ENCODE results near the gene ZNF385C. TPM values are rescaled to one million over a fixed set of nuclear protein-coding genes. Genes with fewer than 3 reads are reported as not detected.

Gene ZNF385C
- total RNA-seq, 4 donors from 2014 or later: 0.47 to 1.9 (median 0.68) TPM

GRCh38 chr17:42087042-42087701, 11.1 kb downstream of the ZNF385C start:
- no peak overlapping the region for H3K4me3 ChIP-seq
- DNase-seq (ENCODE audit: low spot score in 2 of 2): no peak
- 69% methylated on average over 7 of the region's 7 CpGs for WGBS
- H3K4me1 ChIP-seq: no peaks in the 10 kb centered on the region
- no peaks in the 10 kb centered on the region for H3K9me3 ChIP-seq
- no peak for TF ChIP-seq CTCF (IDR thresholded peaks at IDR 0.05)
- no peak for TF ChIP-seq POLR2A (IDR thresholded peaks at IDR 0.05)
- TF ChIP-seq POLR2AphosphoS5 (IDR thresholded peaks at IDR 0.05): no peak
- no peak for TF ChIP-seq EP300 (IDR thresholded peaks at IDR 0.05)
- H3K36me3 ChIP-seq: no peaks in the 10 kb centered on the region
- no peak overlapping the region for H3K27ac ChIP-seq
- H3K27me3 ChIP-seq: peaks cover 14% of the 10 kb centered on the region

- no peaks in the 10 kb centered on the region for H3K4me1 ChIP-seq
- no peaks in the 10 kb centered on the region for H3K9me3 ChIP-seq
- no peak overlapping the region for H3K27ac ChIP-seq
- H3K4me3 ChIP-seq: no peak overlapping the region
- 69% methylated on average over 9 of the region's 9 CpGs for WGBS
- H3K36me3 ChIP-seq: no peaks in the 10 kb centered on the region
- DNase-seq (ENCODE audit: low spot score in 2 of 2): no peak
- H3K27me3 ChIP-seq: no peaks in the 10 kb centered on the region
- TF ChIP-seq EP300 (IDR thresholded peaks at IDR 0.05) (no peak), POLR2A (IDR thresholded peaks at IDR 0.05) (no peak), CTCF (IDR thresholded peaks at IDR 0.05) (no peak), POLR2AphosphoS5 (IDR thresholded peaks at IDR 0.05) (no peak)
These were observed 16.6 kb downstream of the ZNF385C start for GRCh38 chr17:42081516-42082129.

GRCh38 chr17:42079541-42079940, 18.7 kb downstream of the ZNF385C start:
- Histone ChIP-seq H3K4me1 (no peaks in the 10 kb centered on the region), H3K9me3 (no peaks in the 10 kb centered on the region), H3K36me3 (no peaks in the 10 kb centered on the region), H3K27me3 (no peaks in the 10 kb centered on the region), H3K27ac (no peak overlapping the region), H3K4me3 (no peak overlapping the region)
- TF ChIP-seq EP300 (IDR thresholded peaks at IDR 0.05) (no peak), CTCF (IDR thresholded peaks at IDR 0.05) (no peak), POLR2AphosphoS5 (IDR thresholded peaks at IDR 0.05) (no peak), POLR2A (IDR thresholded peaks at IDR 0.05) (no peak)
- WGBS: 81% methylated on average over 2 of the region's 2 CpGs
- DNase-seq (ENCODE audit: low spot score in 2 of 2): no peak

- H3K27me3 ChIP-seq: no peaks in the 10 kb centered on the region
- 64% methylated on average over 8 of the region's 8 CpGs for WGBS
- H3K9me3 ChIP-seq: no peaks in the 10 kb centered on the region
- no peaks in the 10 kb centered on the region for H3K36me3 ChIP-seq
- no peak overlapping the region for H3K4me3 ChIP-seq
- H3K4me1 ChIP-seq: no peaks in the 10 kb centered on the region
- H3K27ac ChIP-seq: no peak overlapping the region
- DNase-seq (ENCODE audit: low spot score in 2 of 2): no peak
- TF ChIP-seq POLR2A (IDR thresholded peaks at IDR 0.05) (no peak), CTCF (IDR thresholded peaks at IDR 0.05) (no peak), EP300 (IDR thresholded peaks at IDR 0.05) (no peak), POLR2AphosphoS5 (IDR thresholded peaks at IDR 0.05) (no peak)
These were observed 19.8 kb downstream of the ZNF385C start for GRCh38 chr17:42078396-42079043.

GRCh38 chr17:42077755-42078154, 20.5 kb downstream of the ZNF385C start:
- Histone ChIP-seq H3K27ac (no peak overlapping the region), H3K9me3 (no peaks in the 10 kb centered on the region), H3K27me3 (peaks cover 1% of the 10 kb centered on the region), H3K4me3 (no peak overlapping the region), H3K4me1 (peaks cover under 1% of the 10 kb centered on the region), H3K36me3 (no peaks in the 10 kb centered on the region)
- DNase-seq (ENCODE audit: low spot score in 2 of 2): no peak
- TF ChIP-seq EP300 (IDR thresholded peaks at IDR 0.05) (no peak), POLR2AphosphoS5 (IDR thresholded peaks at IDR 0.05) (no peak), CTCF (IDR thresholded peaks at IDR 0.05) (no peak), POLR2A (IDR thresholded peaks at IDR 0.05) (no peak)
- WGBS: 91% methylated on average over 4 of the region's 5 CpGs
